LoVo (cell line): ENCODE measurements around the gene SLC4A9.
A peak's percentile ranks its signal among the peaks of the same experiment; 100 is the strongest.
"Not testable (repeated sequence)": the region's sequence is repeated elsewhere in the genome, so short reads cannot be mapped to it uniquely, and the experiment has no call there.

Experiments
- DNase-seq: peaks from one replicate; pipeline ENCODE4 v3.0.0-alpha.2; 2016; ENCODE audit warnings: low spot score

The SLC4A9 gene

DNA sequence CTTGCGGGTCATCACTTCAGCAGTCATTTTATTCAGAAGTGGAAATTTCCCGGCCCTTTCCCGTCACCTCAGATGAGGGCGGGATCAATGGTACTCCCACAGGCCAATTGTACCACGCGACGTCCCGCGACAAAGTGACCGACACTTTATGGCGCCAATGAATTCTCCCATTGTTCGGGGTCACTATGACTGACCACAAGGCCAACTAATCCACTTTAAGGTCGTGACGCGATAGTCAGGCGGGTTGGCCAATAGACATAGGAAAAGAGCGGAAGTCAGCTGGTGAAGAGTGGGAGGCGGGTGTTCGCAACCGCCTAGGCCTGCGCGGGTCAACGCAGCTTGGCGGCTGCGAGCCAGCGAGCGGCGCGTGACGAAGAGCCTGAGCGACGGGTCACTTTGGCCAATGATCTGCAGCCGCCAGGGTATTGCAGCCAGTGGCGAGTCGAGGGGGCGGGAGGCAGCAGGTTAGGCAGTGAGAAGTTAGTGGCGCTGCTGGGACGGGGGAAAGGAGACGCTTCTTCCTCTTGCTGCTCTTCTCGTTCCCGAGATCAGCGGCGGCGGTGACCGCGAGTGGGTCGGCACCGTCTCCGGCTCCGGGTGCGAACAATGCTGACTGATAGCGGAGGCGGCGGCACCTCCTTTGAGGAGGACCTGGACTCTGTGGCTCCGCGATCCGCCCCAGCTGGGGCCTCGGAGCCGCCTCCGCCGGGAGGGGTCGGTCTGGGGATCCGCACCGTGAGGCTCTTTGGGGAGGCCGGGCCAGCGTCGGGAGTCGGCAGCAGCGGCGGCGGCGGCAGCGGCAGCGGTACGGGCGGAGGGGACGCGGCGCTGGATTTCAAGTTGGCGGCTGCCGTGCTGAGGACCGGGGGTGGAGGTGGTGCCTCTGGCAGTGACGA lies 41.6 kb downstream of the SLC4A9 start, which contains the start of gene ANKHD1:
Gene ANKHD1, plus strand, starts transcription at position 472 of the 896 bp plus-strand sequence. Its CDS starts 135 bp downstream, at position 607.
- DNase-seq = peak; percentile 100

DNA sequence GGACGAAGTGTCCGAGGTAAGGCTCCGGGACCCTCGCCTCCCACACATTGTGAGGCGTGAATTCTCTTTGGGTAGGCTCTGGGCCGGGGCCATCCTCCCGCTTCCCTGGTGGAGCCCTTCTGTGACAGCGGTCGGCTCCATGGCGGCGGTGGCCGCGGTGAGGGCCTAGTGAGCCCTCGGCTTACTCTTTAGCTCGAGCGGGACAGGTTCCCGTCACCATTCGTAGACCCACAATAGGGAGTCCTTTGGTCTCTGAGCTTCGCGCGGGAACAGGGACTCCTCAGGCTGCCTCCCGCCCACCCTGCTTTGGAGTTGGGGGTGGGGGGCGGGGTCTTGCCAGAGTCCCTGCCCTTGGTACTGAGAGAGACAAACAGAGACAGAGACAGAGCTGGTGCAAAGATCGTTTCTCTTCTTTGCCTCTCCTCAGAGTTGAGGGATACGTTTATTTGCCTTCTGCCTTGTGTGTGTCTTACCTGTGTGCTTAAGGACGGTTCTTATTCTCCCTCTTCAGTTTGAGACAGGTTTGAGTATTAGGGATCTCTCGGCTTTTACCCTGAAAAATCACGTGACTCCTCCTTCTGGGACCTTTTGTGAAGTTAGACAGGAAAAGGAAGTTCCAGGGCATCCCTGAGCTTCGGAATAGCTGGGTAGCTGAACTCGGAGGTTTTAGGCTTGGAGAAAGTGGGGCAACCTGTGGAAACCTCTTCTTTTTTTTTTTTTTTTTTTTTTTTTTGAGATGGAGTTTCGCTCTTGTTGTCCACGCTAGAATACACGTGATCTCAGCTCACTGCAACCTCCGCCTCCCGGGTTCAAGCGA lies 42.5 kb downstream of the SLC4A9 start:
- peak; percentile 63 for DNase-seq

DNA sequence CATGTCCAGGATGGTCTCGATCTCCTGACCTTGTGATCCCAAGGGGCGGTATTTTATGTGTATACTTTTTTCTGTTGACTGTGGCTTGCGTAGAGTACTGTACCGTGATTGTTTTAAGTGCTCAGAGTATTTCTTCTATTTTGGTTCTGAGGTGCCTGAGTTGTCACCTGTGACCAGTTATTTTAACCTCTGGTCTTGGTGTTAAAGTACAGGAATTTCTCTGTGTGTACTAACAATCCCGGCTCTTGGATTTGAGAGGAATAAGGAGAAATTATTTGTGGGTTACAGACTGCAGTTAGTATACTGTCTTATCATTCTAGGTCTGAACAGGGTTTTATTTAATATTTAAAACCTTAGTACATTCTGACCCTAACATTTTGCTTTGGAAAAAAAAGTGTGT lies 43.6 kb downstream of the SLC4A9 start:
- DNase-seq = no peak

DNA sequence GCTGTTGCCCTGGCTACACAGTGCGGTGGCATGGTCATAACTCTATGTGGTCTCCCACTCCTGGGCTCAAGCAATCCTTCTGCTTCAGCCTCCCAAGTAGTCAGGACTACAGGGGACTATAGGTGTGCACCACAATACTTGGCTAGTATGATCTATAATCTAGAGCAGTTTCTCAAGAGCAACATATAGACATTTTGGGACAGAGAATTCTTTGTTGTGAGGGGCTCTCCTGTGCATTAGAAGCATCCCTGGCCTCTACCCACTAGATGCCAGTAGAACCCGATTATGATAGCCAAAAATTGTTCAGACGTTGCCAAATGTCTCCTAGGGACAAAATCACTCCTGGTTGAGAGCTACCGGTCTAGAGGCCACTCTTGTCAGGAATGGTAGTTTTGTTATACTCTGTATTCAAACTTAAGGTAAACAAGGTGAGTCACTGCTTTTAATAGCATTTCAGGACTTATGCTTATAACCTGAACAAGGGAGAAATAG lies 48.8 kb downstream of the SLC4A9 start:
- DNase-seq = peak; percentile 51

DNA sequence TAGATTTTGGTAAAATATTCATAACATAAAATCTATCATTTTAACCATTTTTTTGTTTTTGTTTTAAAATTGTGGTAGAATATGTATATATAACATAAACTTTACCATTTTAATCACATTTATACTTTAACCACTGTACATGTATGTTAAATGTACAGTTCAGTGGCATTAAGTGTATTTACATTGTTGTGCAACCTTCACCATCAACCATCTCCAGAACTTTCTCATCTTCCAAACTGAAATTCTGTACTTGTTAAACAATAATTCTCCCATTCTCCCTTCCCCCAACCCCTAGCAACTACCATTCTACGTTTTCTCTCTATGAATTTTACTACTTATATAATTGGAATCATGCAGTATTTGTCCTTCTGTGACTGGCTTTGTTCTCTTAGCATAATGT lies 53.2 kb downstream of the SLC4A9 start:
- no peak for DNase-seq

DNA sequence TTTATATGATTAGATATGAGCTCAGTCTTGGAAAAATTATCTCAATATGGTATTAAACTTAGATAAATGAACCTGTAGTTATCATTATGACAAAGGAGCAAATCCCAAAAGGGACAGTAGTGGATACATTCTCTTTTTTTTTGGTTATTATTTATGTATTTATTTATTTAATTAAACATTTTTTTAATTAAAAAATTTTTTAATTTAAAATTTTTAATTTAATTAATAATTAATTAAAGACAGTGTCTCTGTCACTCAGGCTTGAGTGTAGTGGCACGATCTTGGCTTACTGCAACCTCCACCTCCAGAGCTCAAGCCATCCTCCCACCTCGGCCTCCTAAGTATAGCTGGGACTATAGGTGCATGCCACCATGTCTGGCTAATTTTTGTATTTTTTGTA lies 57.2 kb downstream of the SLC4A9 start:
- no peak for DNase-seq

DNA sequence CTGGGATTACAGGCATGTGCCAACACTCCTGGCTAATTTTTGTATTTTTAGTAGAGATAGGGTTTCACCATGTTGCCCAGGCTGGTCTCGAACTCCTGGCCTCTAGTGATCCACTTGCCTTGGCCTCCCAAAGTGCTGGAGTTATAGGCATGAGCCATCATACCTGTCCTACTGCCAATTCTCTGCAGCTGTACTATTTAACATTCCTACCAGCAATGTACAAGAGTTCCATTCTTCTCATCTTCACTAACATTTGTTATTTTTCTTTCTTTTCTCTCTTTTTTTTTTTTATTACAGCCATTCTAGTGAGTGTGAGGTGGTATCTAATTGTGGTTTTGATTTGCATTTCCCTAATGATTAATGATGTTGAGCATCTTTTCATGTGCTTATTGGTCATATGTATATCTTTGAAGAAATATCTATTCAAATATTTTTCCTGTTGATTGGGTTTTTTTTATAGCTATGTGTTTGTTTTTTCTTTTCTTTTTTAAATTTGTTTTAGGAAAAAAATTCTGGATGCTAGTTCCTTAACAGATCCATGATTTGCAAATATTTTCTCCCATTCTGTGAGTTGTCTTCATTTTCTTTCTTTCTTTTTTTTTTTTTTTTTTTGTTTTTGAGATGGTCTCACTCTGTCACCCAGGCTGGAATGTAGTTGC lies 59.0 kb downstream of the SLC4A9 start:
- no peak for DNase-seq

DNA sequence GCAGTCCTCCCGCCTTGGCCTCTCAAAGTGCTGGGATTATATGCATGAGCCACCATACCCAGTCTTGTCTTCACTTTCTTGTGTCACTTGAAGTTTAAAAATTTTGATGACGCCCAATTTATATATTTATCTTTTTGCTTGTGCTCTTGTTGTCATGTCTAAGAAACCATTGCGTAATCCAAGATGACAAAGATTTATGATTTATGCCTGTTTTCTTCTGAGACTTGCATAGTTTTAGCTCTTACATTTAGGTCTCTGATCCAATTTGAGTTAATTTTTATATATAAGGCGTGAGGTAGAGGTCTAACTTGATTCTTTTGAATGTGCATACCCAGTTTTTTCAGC lies 60.2 kb downstream of the SLC4A9 start:
- no peak for DNase-seq

DNA sequence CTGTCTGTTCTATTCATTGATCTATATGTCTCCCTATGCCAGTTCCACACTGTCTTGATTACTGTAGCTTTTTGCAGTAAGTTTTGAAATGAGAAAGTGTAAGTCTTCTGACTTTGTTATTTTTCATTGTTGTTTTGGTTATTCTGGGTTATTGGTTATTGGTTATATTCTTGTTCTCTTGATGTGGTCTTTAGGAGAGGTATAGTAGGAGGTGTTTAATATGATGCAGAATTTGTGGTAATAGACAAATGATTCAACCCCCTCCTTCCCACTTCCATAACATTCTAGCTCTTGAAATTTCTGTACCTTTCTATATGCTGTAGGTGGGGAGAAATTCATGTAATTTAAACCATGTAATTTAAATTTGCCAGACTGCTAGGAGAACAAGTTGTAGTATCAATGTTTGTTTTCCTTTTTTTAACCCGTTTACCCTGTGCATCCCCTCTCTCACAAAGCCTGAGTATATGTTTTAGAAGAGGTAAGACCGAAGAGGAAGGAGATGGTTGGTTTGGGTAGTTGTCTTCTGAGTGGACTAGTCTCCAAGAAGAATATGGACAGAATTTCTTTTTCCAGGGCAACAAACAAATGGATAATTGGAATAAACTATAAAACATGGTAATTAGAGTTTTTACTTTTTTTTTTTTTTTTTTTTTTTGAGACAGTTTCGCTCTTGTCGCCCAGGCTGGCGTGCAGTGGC lies 60.8 kb downstream of the SLC4A9 start:
- no peak for DNase-seq

DNA sequence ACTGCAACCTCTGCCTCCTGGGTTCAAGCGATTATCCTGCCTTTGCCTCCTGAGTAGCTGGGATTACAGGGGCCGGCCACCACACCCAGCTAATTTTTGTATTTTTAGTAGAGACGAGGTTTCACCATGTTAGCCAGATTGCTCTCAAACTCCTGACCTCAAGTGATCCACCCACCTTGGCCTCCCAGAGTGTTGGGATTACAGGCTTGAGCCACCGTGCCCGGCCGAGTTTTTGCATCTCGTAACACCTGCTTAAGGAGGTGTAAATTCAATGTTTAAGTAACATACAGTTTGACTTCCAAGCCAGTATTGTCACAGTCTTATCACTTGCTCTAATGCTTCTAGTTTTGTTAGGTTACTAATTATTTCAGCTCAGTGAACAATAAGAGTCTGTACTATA lies 61.4 kb downstream of the SLC4A9 start:
- not testable (repeated sequence) for DNase-seq

DNA sequence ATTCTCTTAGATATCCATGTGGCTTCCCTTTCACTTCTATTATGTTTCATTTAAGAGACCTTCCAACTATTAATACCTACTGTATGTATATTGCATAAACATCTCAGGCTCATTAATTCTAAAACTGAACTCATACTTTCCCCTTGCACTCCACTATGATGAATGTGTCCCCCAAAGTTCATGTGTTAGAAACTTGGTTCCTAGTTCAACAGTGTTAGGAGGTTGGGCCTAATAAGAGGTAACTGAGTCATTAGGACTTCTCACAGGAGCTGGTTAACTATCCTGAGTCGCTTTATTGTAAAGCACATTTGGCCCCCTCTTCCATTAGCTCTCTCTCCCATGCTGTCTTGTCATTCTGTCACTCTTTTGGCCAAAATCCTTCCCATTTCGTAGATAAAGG lies 63.6 kb downstream of the SLC4A9 start:
- DNase-seq = no peak

DNA sequence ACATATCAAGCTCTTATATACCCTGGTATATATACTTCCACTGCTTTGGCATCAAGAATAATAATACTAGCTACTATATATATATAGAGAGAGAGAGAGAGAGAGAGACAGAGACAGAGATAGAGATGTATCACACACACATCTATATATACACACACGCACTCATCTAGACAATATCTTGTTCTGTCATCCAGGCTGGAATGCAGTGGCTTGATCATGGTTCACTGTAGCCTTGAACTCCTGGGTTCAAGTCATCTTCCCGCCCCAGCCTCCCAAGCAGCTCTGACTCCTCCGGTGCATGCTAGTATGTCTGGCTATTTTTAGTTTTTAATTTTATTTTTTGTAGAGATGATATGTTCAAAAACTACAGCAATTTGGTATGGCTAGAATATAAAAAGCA lies 64.1 kb downstream of the SLC4A9 start:
- no peak for DNase-seq
